AG10803 (cell line): ENCODE results near the gene PCGF3.
"Not testable (repeated sequence)": the region's sequence is repeated elsewhere in the genome, so short reads cannot be mapped to it uniquely, and the experiment has no call there.

Experiments used
- DNase-seq: peaks from one replicate; pipeline ENCODE4 v3.0.0; 2010; ENCODE audit warnings: low read depth
- H3K4me3 ChIP-seq: 2 replicates; pipeline ENCODE4 v1.5.1; 2011; ENCODE audit warnings: mild to moderate bottlenecking, low read length, control low read depth
- CTCF ChIP-seq: conservative IDR thresholded peaks from 2 replicates; pipeline ENCODE4 v1.5.1; 2011; ENCODE audit warnings: mild to moderate bottlenecking, low read length, control low read depth, inconsistent platforms

Gene PCGF3

GRCh38 chr4:796206-796605, 90.6 kb downstream of the PCGF3 start:
- no peak overlapping the region for H3K4me3 ChIP-seq
- DNase-seq: no peak
- TF ChIP-seq CTCF: no peak

- no peak for TF ChIP-seq CTCF
- no peak overlapping the region for H3K4me3 ChIP-seq
- no peak for DNase-seq
These were observed 91.4 kb downstream of the PCGF3 start for GRCh38 chr4:797066-797465.

- DNase-seq: no peak
- TF ChIP-seq CTCF: no peak
These were observed 95.9 kb downstream of the PCGF3 start for GRCh38 chr4:801436-802124.

GRCh38 chr4:803884-804283, 98.3 kb downstream of the PCGF3 start:
- no peak overlapping the region for H3K4me3 ChIP-seq
- TF ChIP-seq CTCF: no peak
- DNase-seq: no peak

More at GRCh38 chr4:801436-802124, 95.9 kb downstream of the PCGF3 start:
- H3K4me3 ChIP-seq: no peak overlapping the region

GRCh38 chr4:804804-805203, 99.2 kb downstream of the PCGF3 start:
- no peak for DNase-seq
- H3K4me3 ChIP-seq: no peak overlapping the region
- TF ChIP-seq CTCF: no peak

- H3K4me3 ChIP-seq: not testable (repeated sequence)
These were observed 101.3 kb downstream of the PCGF3 start for GRCh38 chr4:806979-807378.

GRCh38 chr4:807792-808191, 102.2 kb downstream of the PCGF3 start:
- no peak for DNase-seq
- no peak overlapping the region for H3K4me3 ChIP-seq
- no peak for TF ChIP-seq CTCF

More at GRCh38 chr4:806979-807378, 101.3 kb downstream of the PCGF3 start:
- DNase-seq: not testable (repeated sequence)
